HG02885 (cell line): ENCODE results near the gene NCS1.

Source experiments
- ATAC-seq: cut with Tn5 transposase; IDR thresholded peaks from one replicate; pipeline ENCODE4 v1.9.1; 2021; ENCODE audit warnings: mild to moderate bottlenecking; ENCODE audit not compliant: unreplicated experiment, poor library complexity

Gene NCS1

DNA sequence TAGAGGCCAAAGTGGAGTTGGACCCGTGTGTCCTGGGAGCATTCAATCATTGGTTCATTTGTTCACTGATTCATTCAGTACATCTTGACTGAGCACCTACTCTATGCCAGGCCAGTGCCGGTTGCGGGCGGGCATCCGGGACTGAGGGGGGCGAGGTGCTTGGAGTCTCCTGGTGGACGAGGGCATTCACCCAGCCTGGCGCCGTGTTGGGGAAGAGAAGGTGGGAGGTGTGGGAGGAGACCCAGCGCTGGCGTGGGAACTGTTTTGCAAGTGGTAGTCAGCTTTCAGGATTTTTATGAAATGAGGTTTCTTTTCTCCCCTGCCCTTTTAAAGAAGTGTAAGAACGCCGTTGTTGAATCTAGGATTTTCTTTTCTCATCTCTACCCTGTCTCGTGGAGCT lies 37.2 kb downstream of the NCS1 start:
- ATAC-seq = no peak

DNA sequence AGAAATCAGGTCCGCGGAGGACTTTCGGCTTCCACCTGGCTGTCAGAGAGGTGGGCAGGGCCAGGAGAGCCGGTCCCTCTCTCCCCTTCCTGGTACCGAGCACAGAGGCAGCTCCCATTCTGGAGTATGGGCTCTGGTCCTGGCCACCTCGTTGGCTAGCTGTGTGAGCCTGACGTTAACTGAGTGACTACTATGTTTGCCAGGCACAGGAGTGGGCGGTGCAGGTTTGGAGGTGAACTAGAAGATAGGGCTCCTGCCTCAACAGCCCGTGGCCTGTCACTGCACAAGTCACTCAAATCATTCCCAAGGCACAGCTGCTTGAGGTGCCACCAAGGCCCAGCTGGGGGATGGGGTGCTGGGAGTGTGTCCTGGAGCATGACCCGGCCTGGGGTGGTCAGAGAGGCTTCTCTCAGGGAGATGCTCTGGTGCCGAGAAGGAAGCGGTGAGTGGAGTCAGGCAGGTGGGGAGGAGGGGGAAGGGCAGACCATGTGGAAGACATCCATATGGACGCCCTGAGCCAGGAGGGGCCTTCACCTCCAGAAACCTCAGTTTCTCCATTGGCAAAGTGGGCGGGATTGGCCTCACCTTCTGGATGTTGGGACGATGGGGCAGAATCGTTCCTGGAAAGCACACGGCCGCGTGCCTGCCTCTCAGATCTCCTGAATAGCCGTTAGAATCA lies 39.5 kb downstream of the NCS1 start:
- ATAC-seq = no peak

DNA sequence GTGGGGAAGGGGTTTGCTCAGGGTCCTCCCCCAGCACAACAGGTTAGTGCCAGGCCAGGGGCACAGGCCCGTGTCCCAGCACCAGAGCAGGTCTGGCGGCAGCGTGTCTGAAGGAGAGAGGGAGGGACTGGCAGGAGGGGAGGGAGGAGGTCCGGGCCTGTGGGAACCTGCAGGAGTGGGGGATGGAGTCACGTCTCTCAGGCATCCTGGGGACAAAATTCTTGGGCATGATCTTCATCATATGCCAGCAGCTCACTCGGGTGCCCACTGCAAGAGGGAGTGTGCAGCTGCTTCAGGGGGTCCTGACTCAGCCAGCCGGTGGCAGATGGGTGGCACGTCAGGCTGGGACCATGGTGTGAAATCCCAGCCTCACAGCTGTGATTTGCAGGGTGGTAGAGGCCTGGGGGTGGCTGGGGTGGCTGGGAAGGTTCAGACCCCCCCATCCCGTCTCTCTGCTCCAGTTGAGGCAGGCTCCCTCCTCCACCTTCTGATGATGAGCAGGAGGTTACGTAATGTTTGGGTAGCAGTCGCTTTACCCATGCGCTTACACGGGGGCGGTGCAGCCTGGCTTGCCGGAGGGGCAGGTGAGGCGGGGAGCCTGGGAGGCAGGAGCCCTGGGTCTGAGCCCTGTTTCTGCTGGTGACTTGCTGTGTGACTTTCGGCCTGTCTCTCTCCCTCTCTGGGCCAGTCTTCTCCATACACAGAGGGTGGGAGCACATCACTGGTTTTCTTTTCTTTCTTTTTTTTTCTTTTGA lies 40.5 kb downstream of the NCS1 start:
- no peak for ATAC-seq

DNA sequence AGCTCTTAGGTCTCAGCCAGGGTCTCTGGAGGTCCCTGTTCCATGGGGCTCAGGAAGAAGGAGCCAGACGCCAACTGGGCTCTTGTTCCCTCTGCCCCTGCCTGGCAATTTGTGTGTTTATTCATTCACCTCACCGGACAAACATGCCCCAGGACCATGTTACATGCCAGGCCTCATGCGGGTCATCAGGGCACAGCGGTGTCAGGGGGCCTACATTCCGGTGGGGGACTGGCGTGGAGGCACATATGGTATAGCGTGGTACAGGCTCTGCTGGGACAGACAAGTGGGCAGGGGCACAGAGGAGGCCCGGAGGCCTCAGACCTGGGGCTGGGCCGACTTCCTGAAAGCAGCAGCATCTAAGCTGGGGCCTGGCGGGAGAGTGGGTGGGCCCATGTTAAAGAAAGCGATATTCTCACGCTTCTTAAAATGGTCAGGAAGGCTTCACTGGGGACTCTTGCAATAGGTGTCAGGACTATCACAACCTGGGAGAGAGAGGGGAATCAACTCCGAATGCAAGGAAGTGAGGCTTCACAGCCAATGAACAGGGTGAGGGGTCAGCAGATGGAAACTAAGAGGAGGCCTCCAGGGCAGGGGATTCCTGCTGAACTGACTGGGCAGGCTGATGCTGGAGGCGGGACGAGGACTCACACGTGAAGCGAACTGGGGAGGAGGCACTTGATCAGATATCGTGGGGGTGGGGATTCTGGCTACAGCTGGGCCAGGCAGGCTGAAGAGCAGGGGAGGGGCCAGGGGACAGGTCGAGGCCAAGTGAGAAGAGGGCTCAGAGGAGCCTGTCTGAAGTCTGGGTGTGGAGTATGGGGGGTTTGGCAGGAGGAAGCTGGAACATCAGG lies 41.9 kb downstream of the NCS1 start:
- ATAC-seq = no peak

DNA sequence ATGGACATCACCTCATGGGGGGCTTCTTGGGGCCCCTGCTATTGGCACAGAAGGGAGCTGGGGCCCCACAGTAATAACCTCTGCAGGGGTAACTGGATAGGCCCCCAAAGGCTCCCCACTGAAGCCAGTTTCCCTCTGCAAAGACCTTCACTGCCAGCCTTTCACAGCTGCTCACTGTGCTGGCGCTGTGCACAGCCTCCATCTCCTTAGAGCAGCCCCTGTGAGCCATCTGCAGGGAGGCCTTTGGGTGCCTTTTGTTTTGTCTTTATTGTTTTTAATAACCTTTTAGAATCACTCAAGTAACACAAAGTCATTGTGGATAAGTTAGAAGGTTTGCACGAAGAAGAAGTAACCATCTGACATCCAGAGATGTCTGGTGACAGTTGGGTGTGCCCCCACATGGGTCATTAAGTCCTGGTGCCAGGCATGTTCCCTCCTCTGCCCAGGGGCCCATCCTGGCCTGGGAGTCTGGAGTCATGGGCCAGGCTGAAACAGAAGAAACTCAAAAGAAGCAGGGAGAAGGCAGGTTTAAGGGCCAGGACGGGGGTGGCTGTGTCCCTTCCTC lies 42.7 kb downstream of the NCS1 start:
- no peak for ATAC-seq

DNA sequence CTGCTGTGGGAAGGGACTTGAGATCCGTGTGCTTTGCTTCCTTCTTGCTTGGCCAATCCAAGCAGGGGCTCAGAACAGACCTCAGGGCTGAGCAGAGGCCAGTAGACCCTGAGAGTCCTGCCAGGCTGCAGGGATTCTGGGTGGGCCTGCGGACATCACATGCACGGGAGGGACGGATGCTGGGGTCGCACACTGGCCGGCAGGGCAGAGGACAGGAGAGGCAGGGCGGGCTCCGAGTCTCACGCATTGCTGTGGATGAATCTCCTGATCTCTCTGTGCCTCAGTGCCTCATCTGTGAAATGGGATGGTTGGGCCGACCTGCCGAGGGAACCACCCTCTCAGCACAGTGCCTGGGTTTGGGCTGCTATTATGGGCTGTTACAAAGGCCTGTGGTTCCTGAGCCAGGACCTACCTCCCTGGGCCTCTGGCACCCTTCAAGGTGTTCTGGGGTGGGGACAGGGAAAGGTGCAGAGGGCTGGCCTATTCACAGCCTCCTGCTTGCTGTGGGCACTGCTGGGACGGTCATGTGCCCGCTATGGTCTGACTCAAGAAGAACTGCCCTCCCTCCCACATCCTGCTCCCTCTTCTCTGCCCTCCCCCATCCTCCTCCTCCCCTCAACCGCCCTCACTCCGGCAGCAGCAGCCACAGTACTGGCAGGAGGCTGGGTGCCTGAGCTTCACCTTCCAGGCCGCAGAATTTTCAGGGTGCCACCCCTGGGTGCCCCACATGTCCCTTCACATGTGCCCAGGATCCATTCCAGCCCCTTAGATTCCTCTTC lies 43.3 kb downstream of the NCS1 start:
- ATAC-seq = no peak

DNA sequence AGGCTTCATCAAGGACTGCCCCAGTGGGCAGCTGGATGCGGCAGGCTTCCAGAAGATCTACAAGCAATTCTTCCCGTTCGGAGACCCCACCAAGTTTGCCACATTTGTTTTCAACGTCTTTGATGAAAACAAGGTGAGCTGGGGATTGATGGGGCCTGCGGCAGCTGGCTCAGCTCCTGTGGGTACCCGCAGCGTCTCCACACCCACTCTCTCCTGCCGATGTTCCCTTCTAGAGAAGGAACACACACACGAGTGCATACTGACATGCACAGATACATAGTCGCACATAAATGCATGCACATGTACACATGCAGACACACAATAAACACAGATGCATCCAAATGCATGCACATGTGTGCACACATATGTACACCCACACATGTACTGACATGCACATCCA lies 45.6 kb downstream of the NCS1 start:
- ATAC-seq = no peak

DNA sequence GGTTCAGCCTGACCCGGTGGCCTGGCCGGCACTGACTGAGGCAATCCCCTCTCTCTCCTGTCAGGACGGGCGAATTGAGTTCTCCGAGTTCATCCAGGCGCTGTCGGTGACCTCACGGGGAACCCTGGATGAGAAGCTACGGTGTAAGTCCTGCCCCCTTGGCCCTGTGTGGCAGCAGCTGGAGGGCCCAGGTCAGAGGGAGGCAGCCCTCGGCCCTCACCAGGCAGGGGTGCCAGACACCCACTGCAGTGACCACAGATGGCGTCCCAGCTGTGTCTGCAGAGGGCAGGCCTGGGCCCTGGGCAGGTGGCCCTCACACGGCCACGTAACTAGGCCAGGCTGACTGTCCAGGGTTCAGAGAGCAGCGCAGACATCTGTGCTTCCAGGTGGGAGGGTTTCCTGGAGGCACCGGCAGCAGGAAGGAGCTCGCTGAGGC lies 47.5 kb downstream of the NCS1 start:
- ATAC-seq = no peak

DNA sequence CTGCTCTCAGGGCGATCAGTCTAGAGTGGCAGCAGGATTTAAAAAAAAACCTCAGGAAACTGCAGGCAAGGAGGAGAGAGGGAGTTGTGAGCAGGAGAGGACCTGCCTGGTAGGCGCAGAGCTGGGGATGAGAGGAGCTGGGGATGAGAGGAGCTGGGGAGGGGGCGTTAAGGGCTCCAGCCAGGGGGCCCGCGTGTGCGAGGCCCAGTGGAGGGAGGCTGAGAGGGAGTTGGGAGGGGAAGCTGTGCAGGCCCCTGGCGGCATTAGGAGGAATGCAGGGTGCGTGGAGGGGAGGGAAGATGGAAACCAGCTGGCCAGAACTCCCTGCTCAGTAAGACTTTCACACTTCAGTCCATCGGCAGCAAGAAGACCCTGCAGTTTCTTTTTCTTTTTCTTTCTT lies 48.1 kb downstream of the NCS1 start:
- ATAC-seq = no peak

DNA sequence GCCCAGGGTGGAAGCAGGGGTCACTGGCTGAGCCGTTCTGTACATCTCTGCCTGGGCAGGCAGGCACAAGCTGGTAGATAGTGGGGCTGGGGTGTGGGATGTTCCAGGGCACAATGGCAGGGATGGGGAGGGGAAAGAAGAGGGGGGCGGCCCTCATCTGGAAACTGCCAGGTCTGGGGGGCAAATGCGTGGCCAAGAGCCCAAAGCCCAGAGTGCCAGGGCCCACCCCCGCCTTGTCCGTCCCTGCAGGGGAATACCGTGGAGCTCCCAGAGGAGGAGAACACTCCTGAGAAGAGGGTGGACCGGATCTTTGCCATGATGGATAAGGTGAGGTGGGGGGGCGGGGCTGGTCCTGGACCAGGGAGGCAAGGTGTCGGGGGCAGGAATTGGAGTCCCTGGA lies 50.6 kb downstream of the NCS1 start:
- no peak for ATAC-seq

DNA sequence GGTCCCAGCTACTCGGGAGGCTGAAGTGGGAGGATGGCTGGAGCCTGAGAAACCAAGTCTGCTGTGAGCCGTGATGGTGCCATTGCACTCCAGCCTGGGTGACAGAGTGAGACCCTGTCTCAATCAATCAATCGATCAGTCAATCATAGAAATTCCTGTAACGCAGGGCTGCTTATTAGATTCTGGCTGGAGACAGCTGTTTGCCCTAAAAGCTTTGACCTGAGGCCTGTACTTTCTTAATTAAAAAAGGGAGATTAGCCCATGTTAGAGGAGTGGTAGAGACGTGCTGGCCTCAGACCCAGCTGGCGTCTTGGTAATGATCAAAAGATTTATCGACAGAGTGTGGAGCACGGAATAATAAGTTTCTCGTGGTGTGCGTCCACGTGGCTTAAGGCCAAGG lies 52.9 kb downstream of the NCS1 start:
- no peak for ATAC-seq

DNA sequence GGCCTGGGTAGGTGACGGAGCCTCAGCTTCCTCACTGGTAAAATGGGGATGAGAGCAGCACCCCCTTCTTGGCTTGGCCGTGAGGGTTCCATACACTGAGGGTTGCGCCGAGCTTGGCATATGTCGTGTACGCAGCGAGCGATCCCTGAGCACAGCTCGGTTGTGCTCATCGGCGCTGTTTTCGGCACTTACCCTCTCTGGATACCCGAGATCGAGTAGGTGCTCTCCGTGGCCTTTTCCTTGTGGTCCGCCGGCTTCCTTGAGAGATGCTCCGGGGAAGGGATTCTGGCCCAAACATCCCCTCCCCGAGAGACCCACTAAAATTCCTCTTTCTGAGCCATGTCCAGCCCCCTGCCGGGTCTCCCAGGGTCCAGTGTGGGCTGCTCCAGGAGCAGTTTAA lies 53.4 kb downstream of the NCS1 start:
- ATAC-seq = no peak

DNA sequence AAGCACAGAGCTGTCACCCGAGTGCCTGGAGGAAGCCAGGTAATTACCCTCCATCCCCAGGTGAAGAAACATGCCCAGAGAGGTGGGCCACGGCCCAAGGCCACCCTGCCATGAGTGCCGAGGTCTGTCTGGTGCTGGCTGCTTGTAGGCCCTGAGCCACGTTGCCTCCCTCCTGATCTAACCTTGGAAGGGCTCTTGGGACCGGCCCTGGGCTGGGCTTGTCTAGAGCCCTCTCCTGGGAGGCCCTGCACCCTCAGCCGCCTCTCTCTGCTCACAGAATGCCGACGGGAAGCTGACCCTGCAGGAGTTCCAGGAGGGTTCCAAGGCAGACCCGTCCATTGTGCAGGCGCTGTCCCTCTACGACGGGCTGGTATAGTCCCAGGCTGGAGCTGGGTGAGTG lies 53.9 kb downstream of the NCS1 start:
- no peak for ATAC-seq

DNA sequence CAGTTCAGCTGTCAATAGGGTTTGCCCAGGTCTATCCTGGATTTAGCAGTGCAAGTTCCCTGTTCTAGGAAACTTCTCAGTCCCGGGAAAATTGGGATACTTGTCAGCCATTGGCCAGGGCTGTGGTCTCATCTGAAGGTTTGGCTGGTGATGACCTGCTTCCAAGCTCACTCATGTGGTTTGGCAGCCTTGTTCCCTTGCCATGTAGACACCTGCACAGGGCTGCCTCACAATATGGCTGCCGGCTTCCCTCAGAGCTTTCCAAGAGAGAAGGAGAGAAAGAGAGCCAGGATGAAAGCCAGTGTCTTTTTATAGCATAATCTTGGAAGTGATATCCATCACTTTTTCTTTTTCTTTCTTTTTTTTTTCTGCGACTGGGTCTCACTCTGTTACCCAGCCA lies 55.6 kb downstream of the NCS1 start:
- ATAC-seq = no peak

DNA sequence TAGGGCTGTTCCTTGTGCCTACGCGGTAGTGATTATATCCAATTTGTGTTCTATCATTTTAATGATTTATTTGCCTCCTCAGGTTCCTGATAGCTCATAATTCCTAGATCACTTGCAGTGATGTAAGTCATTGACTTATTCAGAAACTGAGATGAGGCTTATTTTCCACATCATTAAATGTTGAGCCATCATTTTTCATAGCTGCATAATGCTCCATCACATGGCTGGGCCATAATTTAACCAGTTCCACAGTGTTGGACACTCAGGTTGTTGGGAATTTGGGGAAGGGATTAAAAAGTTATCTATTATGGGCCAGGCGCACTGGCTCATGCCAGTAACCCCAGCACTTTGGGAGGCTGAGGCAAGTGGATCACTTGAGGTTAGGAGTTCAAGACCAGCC lies 57.6 kb downstream of the NCS1 start:
- ATAC-seq = no peak

DNA sequence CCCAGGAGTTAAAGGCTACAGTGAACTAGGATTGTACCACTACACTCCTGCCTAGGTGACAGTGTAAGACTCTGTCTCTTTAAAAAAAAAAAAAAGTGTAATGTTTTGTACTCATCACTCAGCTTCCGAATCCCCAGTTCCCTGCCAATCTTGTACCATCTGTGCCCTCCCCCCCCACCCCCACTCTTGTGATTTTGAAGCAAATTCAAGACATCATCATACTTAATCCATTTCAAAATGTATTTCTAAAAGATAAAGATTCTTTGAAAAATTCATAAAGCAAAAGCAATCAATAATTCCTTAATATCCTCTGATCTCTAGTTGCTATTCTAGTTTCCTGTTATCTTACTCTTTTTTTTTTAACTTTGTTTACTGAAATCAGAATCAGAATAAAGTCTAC lies 58.4 kb downstream of the NCS1 start:
- ATAC-seq = no peak

DNA sequence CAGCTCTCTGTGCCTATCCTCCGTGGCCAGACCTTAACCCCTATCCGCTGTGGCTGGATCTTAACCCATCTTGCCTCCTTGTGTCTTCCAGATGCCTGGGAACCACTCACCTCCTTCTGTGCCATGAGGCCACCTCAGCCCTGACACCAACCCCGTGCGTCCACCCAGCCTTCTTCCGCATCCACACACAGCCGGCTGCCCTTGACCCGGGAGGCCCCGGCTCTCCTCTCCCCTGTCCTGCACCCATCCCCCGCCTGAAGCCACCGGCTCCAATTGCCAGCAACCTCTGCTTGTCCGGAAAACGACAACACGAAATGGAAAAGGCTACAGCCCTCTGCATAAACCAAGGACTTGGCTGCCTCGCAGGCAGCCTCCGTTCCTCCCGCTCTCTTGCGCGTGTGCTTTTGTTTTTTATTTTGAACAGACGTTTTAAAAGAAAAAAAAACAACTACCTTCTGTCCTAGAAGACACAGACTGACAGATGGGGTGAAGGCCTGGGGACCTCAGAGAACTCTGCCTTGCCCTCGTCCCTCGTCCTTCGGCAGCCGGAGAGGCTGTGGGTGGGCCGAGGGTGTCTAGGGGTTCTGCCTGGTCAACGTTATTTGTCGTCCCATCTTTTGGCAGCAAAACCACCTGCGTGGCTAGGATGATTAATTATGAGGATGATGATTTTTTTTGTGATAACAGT lies 60.8 kb downstream of the NCS1 start:
- ATAC-seq = no peak

DNA sequence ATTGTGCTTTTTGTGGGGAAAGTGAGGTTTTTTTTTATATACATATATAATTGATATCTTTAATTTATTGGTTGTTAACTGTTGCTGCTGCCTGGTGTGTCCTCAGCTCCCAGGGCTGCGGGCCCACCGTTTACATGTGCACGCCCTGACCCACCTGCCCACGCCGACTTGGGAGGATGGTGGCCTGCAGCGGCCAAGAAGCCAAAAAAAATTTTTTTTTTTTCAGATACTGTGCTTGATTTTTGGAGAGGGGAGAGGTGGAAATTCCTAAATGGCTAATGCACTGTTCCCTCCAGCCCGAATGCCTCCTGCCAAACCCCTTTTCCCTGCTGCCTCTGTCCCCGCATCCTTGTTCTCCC lies 61.4 kb downstream of the NCS1 start:
- ATAC-seq = no peak

DNA sequence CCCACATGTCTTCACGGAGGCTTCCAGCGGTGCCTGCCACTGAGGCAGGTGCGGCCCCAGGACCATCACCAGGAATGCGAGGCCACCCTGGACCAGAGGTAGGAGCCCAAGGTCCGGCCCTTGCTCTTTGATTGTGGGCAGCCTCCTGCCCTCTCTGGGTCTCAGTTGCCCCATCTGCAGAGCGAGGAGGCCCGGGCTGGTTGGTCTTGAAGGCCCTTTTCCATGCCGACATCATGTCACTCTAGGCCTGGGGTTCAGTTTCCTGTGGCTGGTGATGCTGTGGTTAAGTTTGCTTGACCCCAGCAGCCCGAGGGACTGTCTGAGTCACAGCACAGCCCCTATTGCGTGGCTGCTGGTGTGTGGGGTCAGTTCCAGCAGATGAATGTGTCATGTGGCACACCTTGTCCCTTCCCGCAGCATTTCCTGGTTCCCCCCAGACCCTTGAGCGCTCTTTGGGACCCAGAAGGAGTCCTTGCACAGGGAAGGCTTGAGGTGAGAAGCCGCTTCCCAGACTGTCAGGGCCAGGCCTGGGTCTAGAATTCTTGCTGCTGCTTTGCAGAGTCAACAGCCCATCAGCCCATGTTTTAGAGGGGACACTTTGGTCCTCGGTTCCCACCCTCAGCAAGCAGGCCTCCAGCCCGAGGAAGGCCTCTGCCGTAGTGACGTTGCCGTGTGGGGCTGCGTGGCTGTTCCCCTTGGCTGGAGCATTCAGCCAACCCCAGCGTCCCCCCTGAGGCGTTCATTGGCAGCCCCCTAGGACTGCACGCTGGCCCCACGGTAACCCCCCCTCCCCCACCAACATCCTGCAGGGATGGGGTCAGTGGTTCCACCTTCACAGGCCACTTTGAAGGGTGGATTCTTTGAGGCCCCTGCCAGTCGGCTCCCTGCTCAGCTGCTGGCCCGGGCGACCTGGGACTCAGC lies 62.4 kb downstream of the NCS1 start:
- no peak for ATAC-seq
